ENCODE measurements around the gene ASAP2.

The ASAP2 gene

DNA sequence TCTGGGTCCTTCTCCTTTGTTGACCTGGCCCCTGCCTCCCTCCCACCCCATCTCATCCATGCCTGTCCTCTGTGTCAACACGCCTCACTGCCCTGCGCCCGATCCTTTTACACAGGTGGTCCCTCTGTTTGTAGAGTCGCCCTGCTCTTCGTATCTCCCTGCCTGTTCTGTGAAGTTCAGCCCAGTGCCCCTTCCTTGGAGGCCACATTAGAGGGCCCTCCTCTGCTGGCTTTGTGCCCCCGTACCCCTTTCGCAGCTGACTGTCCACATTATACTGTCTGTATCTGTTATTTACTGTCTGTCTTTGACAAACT is 25.5 kb downstream of the ASAP2 start:
- Histone ChIP-seq H2BK120ac (ENCODE audit: low read depth, low read length) (no peak overlapping the region), H3K4me1 (ENCODE audit: control insufficient read depth, low read depth, low read length) (peaks cover 12% of the 10 kb centered on the region)
- no CpG with 5 or more reads among the region's 7 CpGs for WGBS (ENCODE audit: extremely low coverage, insufficient coverage, low lambda C conversion rate)

DNA sequence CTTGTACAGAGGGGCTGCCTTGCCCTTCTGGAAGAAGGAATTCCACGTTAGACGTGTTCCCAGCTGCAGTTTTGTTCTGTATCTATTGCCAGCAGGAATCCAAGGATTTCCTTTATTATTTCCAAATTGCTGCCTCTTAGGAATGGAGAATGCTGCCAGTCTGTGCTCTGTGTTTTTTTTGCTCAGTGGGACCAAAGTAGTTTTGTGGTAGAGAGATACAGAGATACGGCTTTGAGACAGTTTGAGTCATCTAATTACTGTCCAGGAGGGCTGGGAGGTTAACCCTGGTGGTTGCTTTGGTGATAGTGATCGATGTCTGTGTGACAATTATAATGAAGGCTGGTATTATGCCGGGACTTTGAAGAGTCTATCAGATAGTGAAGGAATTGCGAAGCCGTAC is 26.3 kb downstream of the ASAP2 start:
- peaks cover 14% of the 10 kb centered on the region for H3K79me1 ChIP-seq (ENCODE audit: low read length)
- H4K5ac ChIP-seq (ENCODE audit: low read length), result no peak overlapping the region
- H3K4me2 ChIP-seq (ENCODE audit: low read length), result no peak overlapping the region
- no peak overlapping the region for H2BK5ac ChIP-seq (ENCODE audit: low read length)
- no peak overlapping the region for H3K27ac ChIP-seq (ENCODE audit: low read depth, low read length)
- H3K4ac ChIP-seq (ENCODE audit: low read depth, low read length), result no peak overlapping the region
- H3K4me3 ChIP-seq (ENCODE audit: low read length), result no peak overlapping the region
- peaks cover 9% of the 10 kb centered on the region for H3K4me1 ChIP-seq (ENCODE audit: control insufficient read depth, low read depth, low read length)
- H2AK5ac ChIP-seq (ENCODE audit: low read length), result no peak overlapping the region
- H3K9ac ChIP-seq (ENCODE audit: low read length), result no peak overlapping the region
- H2BK15ac ChIP-seq (replicated peaks; ENCODE audit: low read depth), result no peak overlapping the region
- no peak overlapping the region for H3K23ac ChIP-seq (ENCODE audit: low read length)
- peaks cover 12% of the 10 kb centered on the region for H3K79me2 ChIP-seq (ENCODE audit: control insufficient read depth, insufficient read depth, low read length)
- H3K18ac ChIP-seq (ENCODE audit: low read length), result no peak overlapping the region
- no peak overlapping the region for H4K8ac ChIP-seq (ENCODE audit: low read depth, low read length)
- DNase-seq, result no peak
- H3K36me3 ChIP-seq (ENCODE audit: control insufficient read depth, insufficient read depth, low read length), result no peaks in the 10 kb centered on the region
- no peak overlapping the region for H3K56ac ChIP-seq (ENCODE audit: low read length)
- H3K27me3 ChIP-seq (ENCODE audit: insufficient read depth, low read length, poor library complexity), result no peaks in the 10 kb centered on the region
- WGBS (ENCODE audit: extremely low coverage, insufficient coverage, low lambda C conversion rate), result no CpG with 5 or more reads among the region's 7 CpGs
- no peak overlapping the region for H2BK120ac ChIP-seq (ENCODE audit: low read depth, low read length)

More for the DNA sequence above, 25.5 kb downstream of the ASAP2 start:
- no peak for DNase-seq
- H3K56ac ChIP-seq (ENCODE audit: low read length), result no peak overlapping the region
- H3K4me3 ChIP-seq (ENCODE audit: low read length), result no peak overlapping the region
- H3K9ac ChIP-seq (ENCODE audit: low read length), result no peak overlapping the region
- no peak overlapping the region for H3K23ac ChIP-seq (ENCODE audit: low read length)
- no peaks in the 10 kb centered on the region for H3K27me3 ChIP-seq (ENCODE audit: insufficient read depth, low read length, poor library complexity)
- no peak overlapping the region for H3K4me2 ChIP-seq (ENCODE audit: low read length)
- H3K36me3 ChIP-seq (ENCODE audit: control insufficient read depth, insufficient read depth, low read length), result no peaks in the 10 kb centered on the region
- H3K18ac ChIP-seq (ENCODE audit: low read length), result no peak overlapping the region
- H3K79me2 ChIP-seq (ENCODE audit: control insufficient read depth, insufficient read depth, low read length), result peaks cover 12% of the 10 kb centered on the region
- H2AK5ac ChIP-seq (ENCODE audit: low read length), result no peak overlapping the region
- no peak overlapping the region for H4K5ac ChIP-seq (ENCODE audit: low read length)
- no peak overlapping the region for H3K27ac ChIP-seq (ENCODE audit: low read depth, low read length)
- no peak overlapping the region for H4K8ac ChIP-seq (ENCODE audit: low read depth, low read length)
- H3K79me1 ChIP-seq (ENCODE audit: low read length), result peaks cover 14% of the 10 kb centered on the region
- H2BK15ac ChIP-seq (replicated peaks; ENCODE audit: low read depth), result no peak overlapping the region
- no peak overlapping the region for H3K4ac ChIP-seq (ENCODE audit: low read depth, low read length)
- no peak overlapping the region for H2BK5ac ChIP-seq (ENCODE audit: low read length)

DNA sequence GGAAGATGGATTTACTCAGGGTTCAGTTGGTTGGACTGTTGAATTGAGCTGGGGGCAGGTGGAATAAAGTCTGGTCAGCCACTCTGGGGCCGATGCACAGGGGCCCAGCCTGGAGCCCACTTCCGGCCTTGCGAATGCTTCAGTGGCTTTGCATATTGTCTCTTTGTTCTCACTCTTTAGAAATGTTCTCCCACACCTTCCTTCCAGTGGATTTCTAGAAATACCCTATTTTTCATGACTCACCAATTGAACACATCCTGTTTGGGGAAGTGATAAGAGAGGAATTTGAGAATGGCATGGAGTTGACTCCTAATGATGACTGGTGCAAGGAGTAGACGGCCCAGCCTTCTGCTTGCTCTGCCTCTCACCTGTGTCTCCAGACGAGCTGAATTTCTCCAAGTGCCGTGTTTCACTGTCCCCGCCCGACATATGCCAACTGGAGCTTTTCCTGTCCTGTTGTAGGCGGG is 28.1 kb downstream of the ASAP2 start:
- Histone ChIP-seq H2BK15ac (replicated peaks; ENCODE audit: low read depth) (no peak overlapping the region), H4K8ac (ENCODE audit: low read depth, low read length) (no peak overlapping the region), H3K4me3 (ENCODE audit: low read length) (no peak overlapping the region), H3K4me2 (ENCODE audit: low read length) (no peak overlapping the region), H3K79me1 (ENCODE audit: low read length) (peaks cover 10% of the 10 kb centered on the region), H3K27ac (ENCODE audit: low read depth, low read length) (peak overlapping the region; percentile 5), H2AK5ac (ENCODE audit: low read length) (no peak overlapping the region), H3K9ac (ENCODE audit: low read length) (no peak overlapping the region), H3K18ac (ENCODE audit: low read length) (no peak overlapping the region), H3K23ac (ENCODE audit: low read length) (no peak overlapping the region), H3K27me3 (ENCODE audit: insufficient read depth, low read length, poor library complexity) (no peaks in the 10 kb centered on the region), H3K79me2 (ENCODE audit: control insufficient read depth, insufficient read depth, low read length) (peaks cover 9% of the 10 kb centered on the region), H4K5ac (ENCODE audit: low read length) (no peak overlapping the region), H3K56ac (ENCODE audit: low read length) (peak overlapping the region; percentile 26), H2BK120ac (ENCODE audit: low read depth, low read length) (no peak overlapping the region), H3K4me1 (ENCODE audit: control insufficient read depth, low read depth, low read length) (peaks cover 9% of the 10 kb centered on the region), H3K4ac (ENCODE audit: low read depth, low read length) (no peak overlapping the region), H2BK5ac (ENCODE audit: low read length) (no peak overlapping the region), H3K36me3 (ENCODE audit: control insufficient read depth, insufficient read depth, low read length) (no peaks in the 10 kb centered on the region)
- peak; percentile 90 for DNase-seq
- WGBS (ENCODE audit: extremely low coverage, insufficient coverage, low lambda C conversion rate), result no CpG with 5 or more reads among the region's 9 CpGs

DNA sequence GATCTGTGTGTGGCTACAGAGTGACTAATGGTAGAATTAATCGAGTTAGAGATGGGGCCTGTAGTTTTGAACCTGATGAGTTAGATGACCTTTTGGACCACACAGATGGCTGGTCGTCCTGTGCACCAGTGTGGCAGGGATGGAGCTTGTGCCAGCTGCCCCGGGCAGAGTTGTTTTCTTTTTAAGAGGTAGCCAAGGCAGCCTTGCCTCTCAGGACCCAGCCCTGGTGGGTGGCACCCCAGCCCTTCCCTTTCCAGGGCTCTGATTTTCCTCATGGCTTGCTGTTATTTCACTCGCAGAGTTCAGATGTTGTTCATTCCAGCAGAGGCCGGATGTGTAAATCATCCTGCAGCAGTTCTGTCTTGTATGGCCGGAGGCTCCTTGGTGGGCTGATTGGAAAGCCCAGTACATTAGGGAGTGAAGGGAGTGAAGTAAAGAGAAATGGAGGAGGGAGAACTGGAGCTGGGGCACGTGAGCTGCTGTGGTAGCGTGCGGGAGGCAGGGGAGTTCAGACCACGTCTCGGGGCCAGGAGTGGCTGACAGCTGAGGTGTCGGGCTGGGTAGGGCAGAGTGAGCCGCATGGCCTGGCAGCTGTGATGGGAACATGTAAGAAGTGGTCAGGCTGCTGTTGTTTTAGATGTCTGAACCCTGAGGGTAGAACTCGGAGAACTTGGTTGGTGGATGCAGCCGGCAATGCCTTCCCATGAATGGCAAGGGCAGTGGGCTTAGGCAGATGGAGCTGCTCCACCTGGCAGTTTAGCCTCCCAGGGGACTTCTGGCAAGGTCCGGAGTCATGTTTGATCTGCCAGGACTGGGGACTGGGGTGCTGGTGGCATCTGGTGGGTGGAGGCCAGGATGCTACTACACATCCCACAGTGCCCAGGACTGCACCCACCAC is 28.8 kb downstream of the ASAP2 start:
- Histone ChIP-seq H3K79me1 (ENCODE audit: low read length) (peaks cover 9% of the 10 kb centered on the region), H3K27ac (ENCODE audit: low read depth, low read length) (peak overlapping the region; percentile 5), H4K8ac (ENCODE audit: low read depth, low read length) (no peak overlapping the region), H4K5ac (ENCODE audit: low read length) (no peak overlapping the region), H2BK15ac (replicated peaks; ENCODE audit: low read depth) (no peak overlapping the region), H3K79me2 (ENCODE audit: control insufficient read depth, insufficient read depth, low read length) (peaks cover 9% of the 10 kb centered on the region), H3K4me3 (ENCODE audit: low read length) (no peak overlapping the region), H3K4me1 (ENCODE audit: control insufficient read depth, low read depth, low read length) (peaks cover 9% of the 10 kb centered on the region), H2BK5ac (ENCODE audit: low read length) (peak overlapping the region; percentile 4), H3K4ac (ENCODE audit: low read depth, low read length) (no peak overlapping the region), H3K4me2 (ENCODE audit: low read length) (no peak overlapping the region), H3K18ac (ENCODE audit: low read length) (no peak overlapping the region), H2BK120ac (ENCODE audit: low read depth, low read length) (no peak overlapping the region), H3K9ac (ENCODE audit: low read length) (no peak overlapping the region), H3K23ac (ENCODE audit: low read length) (no peak overlapping the region), H3K27me3 (ENCODE audit: insufficient read depth, low read length, poor library complexity) (no peaks in the 10 kb centered on the region), H2AK5ac (ENCODE audit: low read length) (no peak overlapping the region), H3K56ac (ENCODE audit: low read length) (peak overlapping the region; percentile 30), H3K36me3 (ENCODE audit: control insufficient read depth, insufficient read depth, low read length) (no peaks in the 10 kb centered on the region)
- WGBS (ENCODE audit: extremely low coverage, insufficient coverage, low lambda C conversion rate), result no CpG with 5 or more reads among the region's 16 CpGs
- DNase-seq, result no peak

DNA sequence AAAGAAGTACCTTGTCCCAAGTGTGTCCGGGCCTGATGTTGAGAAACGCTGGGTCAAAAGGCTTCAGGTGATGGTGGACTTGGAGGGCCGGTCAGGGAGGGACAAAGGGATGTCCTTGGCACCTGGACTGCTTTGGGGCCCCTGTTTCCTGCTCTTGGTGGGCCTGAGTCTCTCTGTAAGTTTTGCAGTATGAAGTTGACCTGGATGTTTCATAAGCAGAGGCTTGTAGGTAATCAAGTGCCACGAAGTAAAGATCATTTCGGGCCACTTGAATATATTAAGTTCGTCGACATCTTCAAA is 29.4 kb downstream of the ASAP2 start:
- no peak overlapping the region for H2BK5ac ChIP-seq (ENCODE audit: low read length)
- no peak overlapping the region for H3K23ac ChIP-seq (ENCODE audit: low read length)
- no peak overlapping the region for H3K4me2 ChIP-seq (ENCODE audit: low read length)
- H3K4me3 ChIP-seq (ENCODE audit: low read length), result no peak overlapping the region
- no peak overlapping the region for H4K5ac ChIP-seq (ENCODE audit: low read length)
- no peaks in the 10 kb centered on the region for H3K36me3 ChIP-seq (ENCODE audit: control insufficient read depth, insufficient read depth, low read length)
- no peak overlapping the region for H3K18ac ChIP-seq (ENCODE audit: low read length)
- no peak overlapping the region for H3K27ac ChIP-seq (ENCODE audit: low read depth, low read length)
- H4K8ac ChIP-seq (ENCODE audit: low read depth, low read length), result no peak overlapping the region
- H3K79me1 ChIP-seq (ENCODE audit: low read length), result peaks cover 11% of the 10 kb centered on the region
- WGBS (ENCODE audit: extremely low coverage, insufficient coverage, low lambda C conversion rate), result no CpG with 5 or more reads among the region's 7 CpGs
- H3K9ac ChIP-seq (ENCODE audit: low read length), result no peak overlapping the region
- no peaks in the 10 kb centered on the region for H3K27me3 ChIP-seq (ENCODE audit: insufficient read depth, low read length, poor library complexity)
- no peak overlapping the region for H3K4ac ChIP-seq (ENCODE audit: low read depth, low read length)
- H2AK5ac ChIP-seq (ENCODE audit: low read length), result no peak overlapping the region
- no peak overlapping the region for H2BK15ac ChIP-seq (replicated peaks; ENCODE audit: low read depth)
- peak overlapping the region; percentile 20 for H3K56ac ChIP-seq (ENCODE audit: low read length)
- no peak overlapping the region for H2BK120ac ChIP-seq (ENCODE audit: low read depth, low read length)
- peaks cover 9% of the 10 kb centered on the region for H3K4me1 ChIP-seq (ENCODE audit: control insufficient read depth, low read depth, low read length)
- H3K79me2 ChIP-seq (ENCODE audit: control insufficient read depth, insufficient read depth, low read length), result peaks cover 9% of the 10 kb centered on the region
- no peak for DNase-seq

DNA sequence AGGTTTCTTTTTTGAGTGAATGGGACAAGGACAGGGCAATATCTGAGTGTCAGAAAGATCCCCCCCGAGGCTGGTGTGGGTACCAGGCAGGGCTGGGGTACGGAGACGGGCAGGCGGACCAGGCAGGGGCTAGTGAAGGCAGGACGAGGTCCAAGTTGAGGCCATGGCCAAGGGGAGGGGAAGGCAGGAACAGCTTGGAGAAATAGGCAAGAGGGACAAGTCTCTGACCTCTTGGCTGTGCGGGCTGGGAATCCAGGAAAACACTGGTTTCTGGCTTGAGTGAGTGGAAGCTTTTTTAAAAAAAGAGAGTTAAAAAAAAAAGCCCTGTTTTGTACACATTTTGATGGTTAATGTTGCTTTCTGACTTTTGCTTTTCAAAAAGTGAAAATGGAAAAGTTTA is 30.3 kb downstream of the ASAP2 start:
- Histone ChIP-seq H3K27ac (ENCODE audit: low read depth, low read length) (no peak overlapping the region), H3K4me2 (ENCODE audit: low read length) (no peak overlapping the region), H3K79me2 (ENCODE audit: control insufficient read depth, insufficient read depth, low read length) (peaks cover 9% of the 10 kb centered on the region), H3K18ac (ENCODE audit: low read length) (no peak overlapping the region), H3K27me3 (ENCODE audit: insufficient read depth, low read length, poor library complexity) (no peaks in the 10 kb centered on the region), H3K4me3 (ENCODE audit: low read length) (no peak overlapping the region), H2BK5ac (ENCODE audit: low read length) (no peak overlapping the region), H3K36me3 (ENCODE audit: control insufficient read depth, insufficient read depth, low read length) (no peaks in the 10 kb centered on the region), H3K4me1 (ENCODE audit: control insufficient read depth, low read depth, low read length) (peaks cover 9% of the 10 kb centered on the region), H3K9ac (ENCODE audit: low read length) (no peak overlapping the region), H3K23ac (ENCODE audit: low read length) (no peak overlapping the region), H2AK5ac (ENCODE audit: low read length) (no peak overlapping the region), H4K8ac (ENCODE audit: low read depth, low read length) (no peak overlapping the region), H3K4ac (ENCODE audit: low read depth, low read length) (no peak overlapping the region), H2BK120ac (ENCODE audit: low read depth, low read length) (no peak overlapping the region), H4K5ac (ENCODE audit: low read length) (no peak overlapping the region), H2BK15ac (replicated peaks; ENCODE audit: low read depth) (no peak overlapping the region), H3K56ac (ENCODE audit: low read length) (no peak overlapping the region), H3K79me1 (ENCODE audit: low read length) (peaks cover 11% of the 10 kb centered on the region)
- no peak for DNase-seq
- WGBS (ENCODE audit: extremely low coverage, insufficient coverage, low lambda C conversion rate), result no CpG with 5 or more reads among the region's 6 CpGs

Data from mesendoderm (in vitro differentiated cells).